Fibroblast of skin of right quadriceps (primary cell): ENCODE data around the gene SLC46A1.

ENCODE experiments used
- DNase-seq: peaks from one replicate; pipeline ENCODE4 v3.0.0-alpha.2; 2013

Gene SLC46A1

GRCh38 chr17:28402844-28403243, 3.2 kb downstream of the SLC46A1 start:
- no peak for DNase-seq

GRCh38 chr17:28402224-28402630, 3.8 kb downstream of the SLC46A1 start:
- no peak for DNase-seq

- DNase-seq, result no peak
Measured at GRCh38 chr17:28399808-28400207, 6.2 kb downstream of the SLC46A1 start.

- no peak for DNase-seq
Measured at GRCh38 chr17:28398280-28398981, 7.6 kb downstream of the SLC46A1 start.

- DNase-seq, result no peak
Measured at GRCh38 chr17:28397687-28398279, 8.2 kb downstream of the SLC46A1 start.

GRCh38 chr17:28397275-28397674, 8.7 kb downstream of the SLC46A1 start:
- DNase-seq, result no peak

- DNase-seq, result no peak
Measured at GRCh38 chr17:28396635-28397239, 9.3 kb downstream of the SLC46A1 start.

GRCh38 chr17:28395968-28396367, 10.0 kb downstream of the SLC46A1 start:
- DNase-seq, result no peak

GRCh38 chr17:28395426-28395825, 10.6 kb downstream of the SLC46A1 start:
- DNase-seq, result no peak

GRCh38 chr17:28394337-28395116, 11.5 kb downstream of the SLC46A1 start:
- DNase-seq, result peak; percentile 55

- DNase-seq, result no peak
Measured at GRCh38 chr17:28392491-28392890, 13.5 kb downstream of the SLC46A1 start.

- DNase-seq, result no peak
Measured at GRCh38 chr17:28391401-28391800, 14.6 kb downstream of the SLC46A1 start.

GRCh38 chr17:28390984-28391383, 15.0 kb downstream of the SLC46A1 start:
- no peak for DNase-seq

GRCh38 chr17:28390563-28390962, 15.4 kb downstream of the SLC46A1 start:
- no peak for DNase-seq

- no peak for DNase-seq
Measured at GRCh38 chr17:28390141-28390540, 15.9 kb downstream of the SLC46A1 start.

GRCh38 chr17:28388106-28388505, 17.9 kb downstream of the SLC46A1 start:
- DNase-seq, result no peak

- no peak for DNase-seq
Measured at GRCh38 chr17:28386391-28386790, 19.6 kb downstream of the SLC46A1 start.

- DNase-seq, result no peak
Measured at GRCh38 chr17:28385406-28385805, 20.6 kb downstream of the SLC46A1 start.

- no peak for DNase-seq
Measured at GRCh38 chr17:28385037-28385400, 21.0 kb downstream of the SLC46A1 start.

GRCh38 chr17:28384281-28385036, 21.6 kb downstream of the SLC46A1 start:
- DNase-seq, result no peak

GRCh38 chr17:28381141-28381825, 24.7 kb downstream of the SLC46A1 start:
- DNase-seq, result no peak
